H9 (cell line): ENCODE results near the gene AGMO. TPM values are rescaled to one million over a fixed set of nuclear protein-coding genes. Genes with fewer than 3 reads are reported as not detected.

Experiments
- DNase-seq: peaks from one replicate; pipeline ENCODE4 v3.0.0-alpha.2; 2017
- H2AFZ ChIP-seq: one replicate; pipeline ENCODE4 v1.6.1; 2013; ENCODE audit warnings: mild to moderate bottlenecking, low read length, control low read depth, moderate library complexity
- H2AK5ac ChIP-seq: 2 replicates; pipeline ENCODE4 v1.6.1; 2013; ENCODE audit warnings: low read length, control low read depth, mixed read lengths; ENCODE audit not compliant: insufficient read length
- H2BK120ac ChIP-seq: one replicate; pipeline ENCODE4 v1.6.1; 2013; ENCODE audit warnings: low read depth, mild to moderate bottlenecking, low read length, control low read depth, inconsistent platforms; ENCODE audit not compliant: poor library complexity, severe bottlenecking
- H2BK12ac ChIP-seq: 2 replicates; pipeline ENCODE4 v1.6.1; 2013; ENCODE audit warnings: low read length, control low read depth, mixed read lengths, low read depth; ENCODE audit not compliant: insufficient read length
- H2BK15ac ChIP-seq: 2 replicates; pipeline ENCODE4 v1.6.1; 2013; ENCODE audit warnings: low read depth, low read length, control low read depth
- H2BK20ac ChIP-seq: one replicate; pipeline ENCODE4 v1.6.1; 2013; ENCODE audit warnings: low read depth, mild to moderate bottlenecking, low read length, control low read depth, inconsistent platforms; ENCODE audit not compliant: poor library complexity, severe bottlenecking
- H2BK5ac ChIP-seq: 2 replicates; pipeline ENCODE4 v1.6.1; 2013; ENCODE audit warnings: low read length, control low read depth, mixed read lengths; ENCODE audit not compliant: insufficient read length
- H3K14ac ChIP-seq: 2 replicates; pipeline ENCODE4 v1.6.1; 2013; ENCODE audit warnings: low read length, control low read depth; ENCODE audit not compliant: insufficient read depth
- H3K18ac ChIP-seq: 2 replicates; pipeline ENCODE4 v1.6.1; 2013; ENCODE audit warnings: low read depth, mild to moderate bottlenecking, mixed read lengths, low read length, control low read depth; ENCODE audit not compliant: insufficient read length
- H3K23ac ChIP-seq: 2 replicates; pipeline ENCODE4 v1.6.1; 2013; ENCODE audit warnings: low read length, control low read depth, mixed read lengths, low read depth; ENCODE audit not compliant: insufficient read length
- H3K23me2 ChIP-seq: 2 replicates; pipeline ENCODE4 v1.6.1; 2013; ENCODE audit warnings: low read depth, mild to moderate bottlenecking, mixed read lengths, low read length, control low read depth; ENCODE audit not compliant: insufficient read length, poor library complexity, severe bottlenecking
- H3K27ac ChIP-seq: 2 replicates; pipeline ENCODE4 v1.5.1; 2013; ENCODE audit warnings: low read length, control low read depth, mixed read lengths, low read depth; ENCODE audit not compliant: insufficient read length
- H3K27me3 ChIP-seq: 2 replicates; pipeline ENCODE4 v1.6.1; 2013; ENCODE audit warnings: low read length, control low read depth, inconsistent platforms; ENCODE audit not compliant: insufficient read depth
- H3K4ac ChIP-seq: 2 replicates; pipeline ENCODE4 v1.6.1; 2013; ENCODE audit warnings: low read depth, mild to moderate bottlenecking, control low read depth, inconsistent platforms, low read length, moderate library complexity
- H3K4me1 ChIP-seq: 2 replicates; pipeline ENCODE4 v1.6.1; 2013; ENCODE audit warnings: low read length, control low read depth, inconsistent platforms; ENCODE audit not compliant: insufficient read depth
- H3K4me2 ChIP-seq: 2 replicates; pipeline ENCODE4 v1.6.1; 2013; ENCODE audit warnings: low read length, control low read depth, mixed read lengths; ENCODE audit not compliant: insufficient read length, insufficient read depth
- H3K56ac ChIP-seq: 2 replicates; pipeline ENCODE4 v1.6.1; 2013; ENCODE audit warnings: low read depth, mild to moderate bottlenecking, mixed read lengths, low read length, control low read depth; ENCODE audit not compliant: insufficient read length
- H3K79me1 ChIP-seq: 2 replicates; pipeline ENCODE4 v1.6.1; 2013; ENCODE audit warnings: low read depth, mild to moderate bottlenecking, moderate library complexity, low read length, control low read depth, inconsistent platforms; ENCODE audit not compliant: insufficient read depth, poor library complexity, severe bottlenecking
- H3K79me2 ChIP-seq: 2 replicates; pipeline ENCODE4 v1.6.1; 2013; ENCODE audit warnings: low read length, control low read depth, inconsistent platforms; ENCODE audit not compliant: insufficient read depth
- H3K9ac ChIP-seq: 2 replicates; pipeline ENCODE4 v1.6.1; 2013; ENCODE audit warnings: low read length, control low read depth, mixed read lengths; ENCODE audit not compliant: insufficient read length; ENCODE audit errors: extremely low read depth
- H3K9me3 ChIP-seq: one replicate; pipeline ENCODE4 v1.6.1; 2013; ENCODE audit warnings: low read depth, low read length, inconsistent platforms; ENCODE audit not compliant: control insufficient read depth
- H3T11ph ChIP-seq: one replicate; pipeline ENCODE4 v1.6.1; 2013; ENCODE audit warnings: mild to moderate bottlenecking, low read length, control low read depth, inconsistent platforms
- H4K20me1 ChIP-seq: one replicate; pipeline ENCODE4 v1.6.1; 2013; ENCODE audit not compliant: control insufficient read depth, insufficient read length, insufficient read depth
- H4K5ac ChIP-seq: 2 replicates; pipeline ENCODE4 v1.6.1; 2013; ENCODE audit warnings: low read depth, mild to moderate bottlenecking, mixed read lengths, low read length, control low read depth; ENCODE audit not compliant: insufficient read length
- H4K8ac ChIP-seq: replicated peaks from 2 replicates; pipeline ENCODE4 v1.6.1; 2013; ENCODE audit warnings: low read length, control low read depth, mixed read lengths, low read depth; ENCODE audit not compliant: insufficient read length
- H4K91ac ChIP-seq: 2 replicates; pipeline ENCODE4 v1.6.1; 2013; ENCODE audit warnings: low read depth, mild to moderate bottlenecking, moderate library complexity, mixed read lengths, low read length, control low read depth; ENCODE audit not compliant: insufficient read length
- H3K27ac Mint-ChIP-seq, 3 experiments: 2 replicates in 2 of 3; 3 replicates in 1 of 3; pipeline ENCODE4 v1.8.0; 2020 to 2021; ENCODE audit warnings: mixed read lengths in 3 of 3, mild to moderate bottlenecking in 1 of 3, moderate library complexity in 1 of 3
- H3K27me3 Mint-ChIP-seq: 2 replicates; pipeline ENCODE4 v1.8.0; 2021; ENCODE audit warnings: low read depth, mild to moderate bottlenecking, moderate library complexity, mixed read lengths
- H3K36me3 Mint-ChIP-seq, 3 experiments: 2 replicates in 2 of 3; 3 replicates in 1 of 3; pipeline ENCODE4 v1.8.0; 2020 to 2021; ENCODE audit warnings: low read depth in 3 of 3, mixed read lengths in 3 of 3; ENCODE audit not compliant: insufficient read depth in 1 of 3
- H3K4me1 Mint-ChIP-seq, 2 experiments: 2 replicates each; pipeline ENCODE4 v1.8.0; 2020; ENCODE audit warnings: mixed read lengths in 2 of 2
- H3K4me3 Mint-ChIP-seq, 2 experiments: 2 replicates in 1 of 2; 3 replicates in 1 of 2; pipeline ENCODE4 v1.8.0; 2020 to 2021; ENCODE audit warnings: mild to moderate bottlenecking in 2 of 2, mixed read lengths in 2 of 2, moderate library complexity in 1 of 2
- H3K9me3 Mint-ChIP-seq, 2 experiments: 2 replicates in 1 of 2; 3 replicates in 1 of 2; pipeline ENCODE4 v1.8.0; 2020; ENCODE audit warnings: mild to moderate bottlenecking in 2 of 2, mixed read lengths in 2 of 2, moderate library complexity in 1 of 2
- CTCF ChIP-seq: fragments of 200-600 bp; sonication (generic); conservative IDR thresholded peaks from 3 replicates; pipeline ENCODE4 v1.8.0; 2021; ENCODE audit warnings: antibody characterized with exemption, mild to moderate bottlenecking
- WGBS: extraction: QIAGEN DNeasy Blood & Tissue Kit; methylation state at CpG from one replicate; pipeline ENCODE4 v1.1.7; 2013; ENCODE audit warnings: missing lambda C conversion rate, low lambda C conversion rate, mixed read lengths; ENCODE audit not compliant: insufficient read length; ENCODE audit errors: extremely low coverage; 5-methylcytosine and 5-hydroxymethylcytosine counted together
- total RNA-seq: library from RNA; stranded (reverse); gene quantifications from 2 replicates; pipeline ENCODE4 v1.2.1, GENCODE V29; 2021

The AGMO gene
- total RNA-seq, 1 experiment from 2014 or later, result 0.70 TPM

DNA sequence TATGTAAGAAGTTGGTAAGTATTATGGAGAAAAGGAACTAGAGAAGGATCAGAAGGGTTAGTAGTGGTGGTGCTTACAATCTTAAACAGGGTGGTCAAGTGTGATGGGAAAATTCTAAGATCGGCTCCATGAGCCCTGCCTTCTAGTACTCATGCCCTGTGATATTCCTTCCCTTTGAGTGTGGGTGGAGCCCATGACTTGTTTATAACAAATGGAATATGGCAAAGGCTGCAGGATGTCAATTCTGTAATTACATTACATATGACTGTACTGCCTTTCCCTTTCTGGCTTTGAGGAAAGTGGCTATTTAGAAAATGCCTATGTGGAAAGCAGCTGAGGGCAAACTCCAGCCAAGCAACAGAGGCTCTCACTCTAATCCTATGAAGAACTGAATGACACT is 309.6 kb downstream of the AGMO start:
- Histone ChIP-seq H3K56ac (no peak overlapping the region), H3K4me1 (no peaks in the 10 kb centered on the region), H2AFZ (no peak overlapping the region), H3K14ac (no peak overlapping the region), H3K27me3 (no peaks in the 10 kb centered on the region), H3K18ac (no peak overlapping the region), H3K27ac (no peak overlapping the region), H3K9me3 (no peaks in the 10 kb centered on the region), H3T11ph (no peak overlapping the region), H3K4me2 (no peak overlapping the region), H3K9ac (no peak overlapping the region), H3K23ac (no peak overlapping the region), H2BK5ac (no peak overlapping the region), H2BK15ac (no peak overlapping the region), H4K20me1 (no peaks in the 10 kb centered on the region), H3K4ac (no peak overlapping the region), H3K79me2 (no peaks in the 10 kb centered on the region), H4K8ac (no peak overlapping the region), H3K23me2 (no peaks in the 10 kb centered on the region), H4K5ac (no peak overlapping the region), H4K91ac (no peak overlapping the region), H3K79me1 (no peaks in the 10 kb centered on the region), H2BK120ac (no peak overlapping the region), H2AK5ac (no peak overlapping the region), H2BK12ac (no peak overlapping the region), H2BK20ac (no peak overlapping the region)
- no CpG with 5 or more reads among the region's 1 CpG for WGBS
- Mint-ChIP-seq H3K4me3 (no peak overlapping the region), H3K36me3 (no peaks in the 10 kb centered on the region), H3K9me3 (peaks cover 0 to 3% of the 10 kb centered on the region in 2 experiments; a peak in 1 of 5 replicates), H3K27ac (no peak overlapping the region; a peak in 1 of 7 replicates), H3K4me1 (peaks cover 2% of the 10 kb centered on the region in 2 experiments; a peak in 1 of 4 replicates), H3K27me3 (no peaks in the 10 kb centered on the region)
- DNase-seq, result no peak
- TF ChIP-seq CTCF, result no peak
